ENCODE results near the gene PLXDC1. TPM values are rescaled to one million over a fixed set of nuclear protein-coding genes. Genes with fewer than 3 reads are reported as not detected.
"Not testable (repeated sequence)": the region's sequence is repeated elsewhere in the genome, so short reads cannot be mapped to it uniquely, and the experiment has no call there.

Gene PLXDC1
- total RNA-seq, 3 donors from 2014 or later = 2.4 to 10.9 (median 5.6) TPM

GRCh38 chr17:39057701-39058206 is 93.7 kb downstream of the PLXDC1 start:
- H3K4me1 ChIP-seq (ENCODE audit: low read depth) = no peaks in the 10 kb centered on the region
- no peak overlapping the region for H3K4me3 ChIP-seq
- H3K36me3 ChIP-seq (ENCODE audit: low read depth) = no peaks in the 10 kb centered on the region
- H3K9me3 ChIP-seq = no peaks in the 10 kb centered on the region
- DNase-seq (no peak), ATAC-seq (no peak)
- no peak for TF ChIP-seq CTCF (IDR thresholded peaks at IDR 0.05)
- intact Hi-C loops (cut with DNase I, micrococcal nuclease) = no loop called here

- no peak for TF ChIP-seq CTCF (IDR thresholded peaks at IDR 0.05)
- H3K9me3 ChIP-seq = no peaks in the 10 kb centered on the region
- no peak for ATAC-seq
- H3K4me1 ChIP-seq (ENCODE audit: low read depth) = no peaks in the 10 kb centered on the region
- DNase-seq = no peak
- no peak overlapping the region for H3K4me3 ChIP-seq
- H3K36me3 ChIP-seq (ENCODE audit: low read depth) = no peaks in the 10 kb centered on the region
- intact Hi-C loops (cut with DNase I, micrococcal nuclease) = no loop called here
Observed at GRCh38 chr17:39054111-39054645, 97.3 kb downstream of the PLXDC1 start.

- not testable (repeated sequence) for H3K36me3 ChIP-seq (ENCODE audit: low read depth)
Observed at GRCh38 chr17:39052423-39052822, 99.0 kb downstream of the PLXDC1 start.

GRCh38 chr17:39051001-39051585 is 100.3 kb downstream of the PLXDC1 start:
- H3K4me1 ChIP-seq (ENCODE audit: low read depth) = no peaks in the 10 kb centered on the region
- H3K4me3 ChIP-seq = no peak overlapping the region
- ATAC-seq (no peak), DNase-seq (no peak)
- intact Hi-C loops (cut with DNase I, micrococcal nuclease) = no loop called here
- peaks cover 22% of the 10 kb centered on the region for H3K9me3 ChIP-seq
- TF ChIP-seq CTCF (IDR thresholded peaks at IDR 0.05) = no peak
- no peaks in the 10 kb centered on the region for H3K36me3 ChIP-seq (ENCODE audit: low read depth)

More at GRCh38 chr17:39052423-39052822, 99.0 kb downstream of the PLXDC1 start:
- ATAC-seq; H3K4me3 ChIP-seq; intact Hi-C loops (cut with DNase I, micrococcal nuclease); H3K9me3 ChIP-seq; DNase-seq; H3K4me1 ChIP-seq (ENCODE audit: low read depth): not testable (repeated sequence)

- Histone ChIP-seq H3K9me3 (peaks cover 23% of the 10 kb centered on the region), H3K4me3 (no peak overlapping the region), H3K36me3 (ENCODE audit: low read depth) (no peaks in the 10 kb centered on the region), H3K4me1 (ENCODE audit: low read depth) (no peaks in the 10 kb centered on the region)
- DNase-seq (no peak), ATAC-seq (no peak)
- intact Hi-C loops (cut with DNase I, micrococcal nuclease) = no loop called here
- no peak for TF ChIP-seq CTCF (IDR thresholded peaks at IDR 0.05)
Observed at GRCh38 chr17:39045948-39046679, 105.3 kb downstream of the PLXDC1 start.

GRCh38 chr17:39036009-39036408 is 115.4 kb downstream of the PLXDC1 start:
- Histone ChIP-seq H3K4me1 (ENCODE audit: low read depth) (no peaks in the 10 kb centered on the region), H3K9me3 (no peaks in the 10 kb centered on the region), H3K36me3 (ENCODE audit: low read depth) (no peaks in the 10 kb centered on the region), H3K4me3 (no peak overlapping the region)
- no peak for DNase-seq
- no peak for ATAC-seq
- intact Hi-C loops (cut with DNase I, micrococcal nuclease) = no loop called here
- no peak for TF ChIP-seq CTCF (IDR thresholded peaks at IDR 0.05)

GRCh38 chr17:39035578-39035977 is 115.9 kb downstream of the PLXDC1 start:
- DNase-seq; H3K9me3 ChIP-seq; ATAC-seq; H3K4me3 ChIP-seq; H3K36me3 ChIP-seq (ENCODE audit: low read depth); H3K4me1 ChIP-seq (ENCODE audit: low read depth); intact Hi-C loops (cut with DNase I, micrococcal nuclease): not testable (repeated sequence)
